Fibroblast of skin of left biceps (primary cell): Measurements from ENCODE around the gene TNFRSF1A.

Experiments
- DNase-seq, 2 experiments: peaks; one replicate each; pipeline ENCODE4 v3.0.0-alpha.2; 2013; ENCODE audit warnings: low read depth in 2 of 2

Gene TNFRSF1A

GRCh38 chr12:6341417-6342139 is at the start of gene TNFRSF1A:
TSS of gene TNFRSF1A (minus strand) at chr12:6342076. CDS start at chr12:6341814, 262 bp downstream.
- DNase-seq, result peak in 1 of 2 experiments; percentile 50

GRCh38 chr12:6391013-6391412 is 49.1 kb upstream of the TNFRSF1A start:
- DNase-seq, result no peak

- DNase-seq, result no peak
Measured at GRCh38 chr12:6390084-6390799, 48.4 kb upstream of the TNFRSF1A start.

- DNase-seq, result no peak
Measured at GRCh38 chr12:6387541-6387940, 45.7 kb upstream of the TNFRSF1A start.

DNA sequence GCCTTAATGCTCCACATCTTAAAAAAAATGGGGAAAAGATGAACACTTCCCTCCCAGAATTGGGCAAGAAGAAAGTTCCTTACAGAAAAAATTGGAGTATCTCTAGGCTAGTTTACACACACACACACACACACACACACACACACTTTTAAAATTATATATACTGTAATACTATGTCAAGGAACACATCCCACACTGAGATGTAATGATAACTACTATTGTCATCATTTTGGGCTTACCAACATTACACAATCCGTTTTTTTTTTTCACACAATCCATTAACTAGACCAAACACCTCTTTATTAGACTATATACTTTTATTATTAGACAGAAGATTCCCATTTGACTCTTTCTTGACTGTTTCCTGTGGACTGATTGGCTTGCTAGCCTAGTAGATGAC is 44.6 kb upstream of the TNFRSF1A start:
- no peak for DNase-seq

DNA sequence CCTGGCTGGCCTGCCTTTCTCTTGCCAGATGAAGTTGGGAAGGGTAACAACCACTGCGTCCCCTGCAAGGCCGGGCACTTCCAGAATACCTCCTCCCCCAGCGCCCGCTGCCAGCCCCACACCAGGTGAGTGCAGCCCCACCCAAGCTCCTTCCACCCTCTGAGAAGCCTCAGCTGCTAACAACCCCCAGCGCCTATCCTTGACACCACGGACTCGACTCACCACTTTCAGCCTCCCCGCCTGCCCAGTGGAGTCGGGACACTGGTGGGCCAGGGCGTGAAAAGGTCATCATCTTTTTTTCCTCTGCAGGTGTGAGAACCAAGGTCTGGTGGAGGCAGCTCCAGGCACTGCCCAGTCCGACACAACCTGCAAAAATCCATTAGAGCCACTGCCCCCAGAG is 44.2 kb upstream of the TNFRSF1A start:
- DNase-seq, result no peak

- DNase-seq, result no peak
Measured at GRCh38 chr12:6384499-6385436, 42.9 kb upstream of the TNFRSF1A start.

- peak; percentile 75 to 82 for DNase-seq
Measured at GRCh38 chr12:6383572-6384498, 42.0 kb upstream of the TNFRSF1A start, which contains the start of gene LTBR. TSS of gene LTBR (plus strand) at chr12:6384162. CDS start at chr12:6384359, 197 bp downstream.

- DNase-seq, result no peak
Measured at GRCh38 chr12:6382982-6383381, 41.1 kb upstream of the TNFRSF1A start.

- no peak for DNase-seq
Measured at GRCh38 chr12:6382371-6382770, 40.5 kb upstream of the TNFRSF1A start.

GRCh38 chr12:6380141-6381121 is 38.6 kb upstream of the TNFRSF1A start:
- DNase-seq, result no peak

DNA sequence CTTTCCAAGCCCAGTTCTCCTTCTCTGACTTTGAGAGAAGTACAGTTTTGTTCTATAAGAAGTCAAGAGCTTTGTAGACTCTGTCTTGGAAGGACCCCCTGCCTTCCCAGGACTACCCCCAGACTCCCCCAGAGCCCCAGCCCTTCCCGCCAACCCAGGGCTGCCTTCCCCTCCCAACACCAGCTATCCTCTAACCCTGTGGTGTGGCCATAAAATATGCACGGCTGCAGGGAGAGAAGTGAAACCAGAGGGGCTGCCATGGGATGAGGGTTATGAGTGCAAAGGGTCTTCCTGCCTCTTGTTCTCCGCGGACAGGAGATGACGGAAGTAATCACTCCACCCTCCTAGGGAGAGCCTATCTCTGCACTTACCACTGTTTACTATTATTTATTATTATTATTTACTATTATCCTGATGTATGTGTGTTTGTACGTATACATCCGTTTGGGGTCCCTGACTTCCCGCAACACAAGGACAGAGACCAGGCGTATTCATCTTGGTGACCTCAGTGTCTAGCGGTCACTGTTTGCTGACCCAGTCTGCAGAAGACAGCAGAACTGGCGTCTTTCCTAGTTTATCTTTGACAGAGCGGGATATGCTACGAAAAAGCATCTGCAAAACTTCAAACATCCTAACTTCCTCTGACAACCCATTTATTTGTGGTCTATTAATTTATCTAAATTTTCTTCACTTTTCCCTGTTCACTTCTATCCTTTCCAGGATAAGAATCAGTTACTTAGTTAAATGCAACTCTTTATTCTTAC is 37.0 kb upstream of the TNFRSF1A start:
- no peak for DNase-seq

GRCh38 chr12:6377667-6377994 is 35.8 kb upstream of the TNFRSF1A start:
- no peak for DNase-seq

GRCh38 chr12:6376870-6377666 is 35.2 kb upstream of the TNFRSF1A start:
- DNase-seq, result no peak

GRCh38 chr12:6376079-6376869 is 34.4 kb upstream of the TNFRSF1A start:
- no peak for DNase-seq

GRCh38 chr12:6375269-6376078 is 33.6 kb upstream of the TNFRSF1A start, which contains the start of gene SCNN1A:
TSS of gene SCNN1A (minus strand) at chr12:6375563. CDS start at chr12:6374783, 780 bp downstream.
- no peak for DNase-seq
